NCI-H2107 treated with DMSO at 0.1 percent for 48 hours (cell line): ENCODE measurements around the gene RBSN.

ENCODE experiments used
- DNase-seq: peaks from one replicate; lab custom pipeline; 2025; ENCODE audit not compliant: unreplicated experiment; lab: John Stamatoyannopoulos, UW

Gene RBSN

GRCh38 chr3:15102256-15102655 lies 3.3 kb upstream of the RBSN start:
- no peak for DNase-seq

GRCh38 chr3:15099364-15100098 lies 583 bp upstream of the RBSN start:
- DNase-seq = peak; percentile 46

- no peak for DNase-seq
These were observed 1.1 kb downstream of the RBSN start for GRCh38 chr3:15097891-15098290.

GRCh38 chr3:15096046-15096445 lies 2.9 kb downstream of the RBSN start:
- no peak for DNase-seq

- no peak for DNase-seq
These were observed 4.6 kb downstream of the RBSN start for GRCh38 chr3:15094187-15094875.

- no peak for DNase-seq
These were observed 6.3 kb downstream of the RBSN start for GRCh38 chr3:15092686-15093085.

GRCh38 chr3:15091575-15091974 lies 7.4 kb downstream of the RBSN start:
- no peak for DNase-seq

GRCh38 chr3:15089201-15089600 lies 9.7 kb downstream of the RBSN start:
- DNase-seq = no peak

- DNase-seq = no peak
These were observed 12.2 kb downstream of the RBSN start for GRCh38 chr3:15086699-15087098.

GRCh38 chr3:15086263-15086662 lies 12.7 kb downstream of the RBSN start:
- DNase-seq = no peak

- DNase-seq = no peak
These were observed 15.7 kb downstream of the RBSN start for GRCh38 chr3:15083252-15083651.

GRCh38 chr3:15081960-15082664 lies 16.8 kb downstream of the RBSN start:
- peak; percentile 2 for DNase-seq

GRCh38 chr3:15079091-15079490 lies 19.9 kb downstream of the RBSN start:
- DNase-seq = no peak

- no peak for DNase-seq
These were observed 24.4 kb downstream of the RBSN start for GRCh38 chr3:15074500-15074899.

- no peak for DNase-seq
These were observed 27.2 kb downstream of the RBSN start for GRCh38 chr3:15071699-15072098.

- no peak for DNase-seq
These were observed 29.5 kb downstream of the RBSN start for GRCh38 chr3:15069441-15069840.

GRCh38 chr3:15066467-15066866 lies 32.5 kb downstream of the RBSN start:
- DNase-seq = no peak

GRCh38 chr3:15065550-15066007 lies 33.4 kb downstream of the RBSN start:
- no peak for DNase-seq

- DNase-seq = peak; percentile 34
These were observed 34.0 kb downstream of the RBSN start, which contains the start of gene MRPS25 for GRCh38 chr3:15064835-15065549. MRPS25 (minus strand) TSS chr3:15065315; CDS start chr3:15065194, 121 bp downstream.

- no peak for DNase-seq
These were observed 34.6 kb downstream of the RBSN start for GRCh38 chr3:15064299-15064834.
